ENCODE results near the gene MNAT1.
"Not testable (repeated sequence)": the region's sequence is repeated elsewhere in the genome, so short reads cannot be mapped to it uniquely, and the experiment has no call there.

The MNAT1 gene

DNA sequence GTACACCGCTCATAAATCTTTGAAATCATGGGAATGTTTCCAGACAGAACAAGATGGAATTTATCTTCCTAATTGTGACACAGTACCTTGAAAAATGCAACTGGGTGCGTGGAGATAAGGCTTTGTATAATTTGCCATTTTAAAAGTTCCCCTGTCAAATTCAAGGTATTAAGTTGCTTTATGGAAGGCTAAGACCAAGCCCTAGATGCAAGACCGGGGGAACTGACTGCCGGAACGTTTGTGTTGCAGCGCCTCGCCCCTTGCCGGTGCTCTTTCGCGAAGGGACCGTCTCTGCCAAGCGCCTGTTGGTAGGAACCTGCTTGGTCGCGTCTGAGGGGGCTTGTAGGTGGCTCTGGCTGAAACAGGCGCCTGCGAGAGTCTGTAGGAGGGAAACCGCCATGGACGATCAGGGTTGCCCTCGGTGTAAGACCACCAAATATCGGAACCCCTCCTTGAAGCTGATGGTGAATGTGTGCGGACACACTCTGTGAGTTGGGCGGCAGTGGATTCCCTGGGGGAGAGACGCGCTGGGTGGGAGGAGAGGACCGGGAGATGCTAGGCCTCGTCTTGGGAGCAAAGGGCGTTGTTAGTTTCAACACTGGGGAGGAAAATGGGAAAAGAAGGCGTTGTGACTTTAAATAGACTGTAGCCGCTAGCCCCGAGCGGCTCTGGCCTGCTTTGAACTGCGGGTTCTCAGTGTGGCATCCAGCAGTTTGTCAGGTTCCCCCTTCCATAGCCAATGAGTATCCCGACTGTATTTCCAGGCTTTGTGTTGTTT is at the start of gene MNAT1:
Gene MNAT1, plus strand, starts transcription at position 297 of the 778 bp plus-strand sequence. Its CDS starts 102 bp downstream, at position 399.
- peak; percentile 80 for DNase-seq

DNA sequence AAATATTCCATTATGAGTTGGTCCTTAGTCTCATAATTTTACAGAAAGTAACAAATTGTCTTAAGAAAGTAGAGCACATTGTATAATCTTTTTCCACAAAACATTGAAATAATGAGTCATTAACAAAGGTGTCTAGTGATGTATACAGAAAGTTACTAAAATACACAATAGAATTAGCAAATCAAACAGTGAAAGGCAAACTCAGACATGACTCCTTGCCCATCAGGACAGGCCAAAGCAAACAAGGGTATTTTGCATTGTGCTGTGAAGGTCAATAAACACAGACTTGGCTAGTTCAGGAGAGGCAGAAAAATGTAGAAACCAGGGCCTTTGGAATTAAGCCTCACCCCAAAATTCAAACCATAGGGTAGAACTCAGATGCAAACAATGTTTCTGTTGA is 47.7 kb upstream of the MNAT1 start:
- DNase-seq: no peak

DNA sequence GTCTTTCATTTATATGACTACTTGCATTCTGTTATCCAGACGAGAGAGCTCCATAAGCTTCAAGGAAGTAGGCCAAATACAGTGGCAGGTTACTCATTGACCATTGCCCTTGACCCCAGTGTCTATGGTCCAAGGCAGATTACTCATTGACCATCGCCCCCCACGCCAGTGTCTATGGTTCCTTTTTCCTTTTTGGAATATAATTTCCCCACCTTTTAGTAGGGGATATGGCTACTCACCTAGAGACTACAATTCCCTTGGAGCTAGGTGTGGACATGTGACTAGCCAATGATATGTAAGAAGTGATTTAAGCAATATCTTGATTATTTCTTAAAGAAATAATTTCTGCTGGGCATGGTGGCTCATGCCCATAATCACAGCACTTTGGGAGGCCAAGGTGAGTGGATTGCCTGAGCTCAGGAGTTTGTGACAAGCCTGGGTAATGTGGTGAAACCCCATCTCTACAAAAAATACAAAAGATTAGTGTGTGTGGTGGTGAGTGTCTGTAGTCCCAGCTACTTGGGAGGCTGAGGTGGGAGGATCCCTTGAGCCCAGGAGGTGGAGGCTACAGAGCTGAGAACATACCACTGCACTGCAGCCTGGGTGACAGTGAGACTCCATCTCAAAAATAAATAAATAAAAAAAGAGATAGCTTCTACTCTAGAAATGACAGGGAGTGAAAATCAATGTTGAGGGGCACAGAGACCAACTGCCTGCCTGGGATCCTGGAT is 43.0 kb upstream of the MNAT1 start:
- no peak for DNase-seq

DNA sequence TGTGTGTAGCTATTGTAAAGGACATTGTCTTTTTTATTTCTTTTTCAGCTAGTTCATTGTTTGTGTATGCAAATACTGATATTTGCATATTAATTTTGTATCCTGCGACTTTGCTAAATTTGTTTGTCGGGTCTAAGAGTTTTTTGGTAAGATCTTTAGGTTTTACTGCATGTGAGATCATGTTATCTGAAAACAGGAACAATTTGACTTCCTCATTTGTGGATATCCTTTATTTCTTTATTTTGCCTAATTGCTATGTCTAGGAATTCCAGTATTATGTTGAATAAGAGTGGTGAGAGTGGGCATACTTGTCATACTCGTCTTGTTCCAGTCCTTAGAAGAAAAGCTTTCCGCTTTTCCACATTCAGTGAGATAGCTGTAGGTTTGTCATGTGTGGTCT is 39.2 kb upstream of the MNAT1 start:
- DNase-seq: no peak

DNA sequence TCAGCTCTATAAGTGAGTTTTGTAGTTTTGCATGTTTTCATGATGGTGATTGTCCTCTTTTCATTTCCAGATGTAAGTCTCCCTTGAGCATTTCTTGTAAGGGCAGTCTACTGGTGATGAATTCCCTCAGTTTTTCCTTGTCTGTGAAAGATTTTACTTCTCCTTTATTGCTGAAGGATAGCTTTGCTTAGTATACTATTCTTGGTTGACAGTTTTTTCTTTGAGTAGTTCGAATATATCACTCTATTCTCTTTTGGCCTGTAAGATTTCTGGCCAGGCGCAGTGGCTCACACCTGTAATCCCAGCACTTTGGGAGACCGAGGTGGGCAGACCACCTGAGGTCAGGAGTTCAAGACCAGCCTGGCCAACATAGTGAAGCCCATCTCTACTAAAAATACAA is 34.0 kb upstream of the MNAT1 start:
- DNase-seq: no peak

DNA sequence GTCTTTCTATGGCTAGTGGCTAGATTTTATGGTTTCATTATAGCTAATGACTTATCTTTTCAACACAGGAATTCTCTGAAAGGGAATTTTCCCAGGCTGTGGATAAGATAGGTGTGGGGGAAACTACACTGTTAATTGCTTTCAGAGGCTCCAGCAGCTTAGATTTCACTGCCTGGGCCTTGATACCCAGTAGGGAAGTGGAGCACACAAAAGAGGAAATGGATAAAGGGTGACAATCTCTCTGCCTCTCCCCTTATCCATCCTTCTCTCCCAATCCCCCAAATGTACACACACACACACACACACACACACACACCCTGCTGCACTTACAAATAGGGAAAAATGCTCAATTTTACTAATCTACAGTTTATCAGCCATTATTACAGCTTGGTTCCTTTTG is 29.5 kb upstream of the MNAT1 start:
- no peak for DNase-seq

DNA sequence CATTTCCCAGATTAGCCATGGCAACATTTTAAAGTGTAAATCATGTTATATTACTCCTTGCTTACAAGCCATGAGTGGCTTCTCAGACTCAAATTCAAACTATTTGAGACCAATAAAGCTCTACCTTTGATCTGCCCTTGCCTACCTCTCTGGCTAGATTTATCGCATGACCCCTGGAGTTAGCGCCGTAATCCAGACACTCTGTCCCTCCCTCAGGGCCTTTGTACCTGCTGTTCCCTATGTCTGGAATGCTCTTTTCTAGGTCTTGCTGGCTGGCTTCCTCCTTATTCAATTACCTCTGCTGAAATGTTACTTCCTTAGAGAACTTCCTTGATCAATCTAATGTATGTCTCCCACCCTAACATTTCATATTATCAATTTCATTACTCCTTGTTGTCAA is 26.7 kb upstream of the MNAT1 start:
- no peak for DNase-seq

DNA sequence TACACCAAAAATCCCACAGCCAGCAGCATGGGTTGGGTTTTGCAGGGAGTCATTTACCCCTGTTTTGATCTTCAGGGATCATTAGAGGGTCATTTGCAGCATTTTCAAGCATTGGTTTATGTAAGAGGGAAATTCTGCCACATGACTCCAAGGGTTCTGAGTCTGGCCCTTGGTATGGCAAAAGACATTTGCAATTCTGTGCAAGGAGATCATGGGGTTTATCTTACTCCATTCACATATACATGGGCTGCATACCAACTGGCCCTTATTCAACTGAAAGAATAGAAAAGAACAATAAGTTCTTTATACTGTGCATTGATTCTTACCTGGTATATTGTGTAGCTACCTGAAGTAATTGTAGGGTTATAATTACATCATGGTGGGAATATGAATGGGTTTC is 24.1 kb upstream of the MNAT1 start:
- no peak for DNase-seq

DNA sequence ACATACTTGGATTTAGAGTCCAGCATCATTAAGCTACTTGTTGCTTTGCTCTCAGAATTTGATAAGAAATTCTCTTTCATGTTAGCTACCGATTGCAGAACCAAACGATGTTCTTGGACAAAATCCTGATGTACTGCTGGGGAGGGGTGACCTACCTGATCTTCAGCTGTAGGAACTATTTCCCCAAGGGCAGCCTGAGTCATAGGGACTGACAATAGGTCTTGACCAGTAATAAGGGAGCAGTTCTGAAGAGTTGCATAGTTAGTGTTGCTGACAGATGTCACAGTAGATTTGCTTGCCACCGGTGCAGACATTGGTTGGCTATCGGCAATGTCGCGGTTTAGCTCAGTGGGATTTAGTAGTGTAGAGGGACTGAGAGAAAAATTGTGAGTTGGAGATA is 21.0 kb upstream of the MNAT1 start:
- DNase-seq: no peak

DNA sequence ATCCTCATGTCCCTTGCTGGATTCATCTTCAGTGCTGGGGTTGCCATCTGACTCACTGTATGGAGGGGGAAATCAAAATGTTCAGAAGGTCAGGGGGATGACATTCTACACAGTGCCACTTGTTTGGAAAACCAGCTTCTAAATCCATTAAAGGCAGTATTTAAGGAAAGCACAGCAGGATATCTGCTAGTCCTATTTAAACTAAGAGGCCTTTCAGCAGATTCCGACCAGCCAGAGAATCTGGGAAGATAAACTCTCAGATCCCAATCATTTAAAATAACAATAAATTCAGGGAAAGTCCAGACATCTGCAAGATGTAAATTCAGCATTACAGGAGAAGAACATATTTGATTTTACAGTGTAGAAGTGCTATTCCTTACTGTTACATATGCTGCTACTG is 14.2 kb upstream of the MNAT1 start:
- DNase-seq: no peak

DNA sequence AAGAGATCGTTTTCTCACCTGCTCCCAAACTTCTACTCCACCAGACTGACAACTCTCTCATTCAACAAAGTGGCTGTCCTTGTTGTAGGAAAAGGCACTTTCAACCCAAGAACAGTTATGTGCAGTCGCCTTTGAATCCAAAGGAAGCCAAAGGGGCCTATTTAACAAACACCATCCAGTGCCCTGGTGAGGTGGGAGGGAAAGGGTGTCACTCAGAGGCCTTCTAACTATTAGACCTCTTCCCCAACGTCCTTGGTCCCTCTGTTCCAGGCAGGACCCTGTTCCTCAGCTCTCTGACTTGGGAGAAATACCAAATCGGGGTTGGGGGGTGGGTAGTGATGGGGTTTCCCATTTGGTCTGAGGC is 13.6 kb upstream of the MNAT1 start:
- no peak for DNase-seq

DNA sequence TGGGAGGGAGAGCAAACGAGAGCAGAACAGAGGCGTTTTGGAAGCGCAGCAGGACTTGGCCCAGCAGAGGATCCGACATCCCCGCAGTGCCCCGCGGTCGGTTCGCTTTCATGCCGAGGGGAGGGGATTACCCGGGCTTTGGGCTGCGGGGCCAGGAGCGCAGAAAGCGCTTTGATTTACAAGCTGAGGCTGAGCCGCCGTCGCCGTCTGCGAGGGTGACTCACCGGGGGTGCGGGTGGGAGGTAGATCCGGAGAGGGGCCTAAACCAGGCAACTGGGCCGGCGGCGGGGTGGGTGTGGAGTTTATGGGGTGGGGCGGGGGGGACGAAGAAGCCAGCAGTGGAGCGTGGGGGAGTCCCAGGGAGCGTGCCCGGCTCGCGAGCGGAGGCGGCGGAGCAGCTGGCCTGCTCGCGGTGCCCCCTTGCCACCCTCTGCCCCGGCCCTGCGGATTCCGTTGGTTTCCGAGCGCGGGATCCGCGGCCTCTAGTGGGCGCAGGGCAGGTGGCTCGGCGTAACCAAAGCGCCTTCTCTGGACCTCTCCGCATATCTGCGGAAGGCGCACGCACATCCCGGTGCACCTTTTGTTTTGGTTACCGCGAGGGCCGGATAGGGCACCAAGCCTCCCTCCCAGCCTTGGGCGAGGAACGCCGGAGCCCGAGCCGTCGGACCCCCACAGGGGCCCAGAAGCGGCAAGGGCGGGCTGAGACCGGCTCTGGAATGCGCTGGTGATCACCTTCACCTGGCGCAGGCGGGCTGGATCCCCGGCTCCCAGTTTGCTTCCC is 13.0 kb upstream of the MNAT1 start:
- peak; percentile 69 for DNase-seq

DNA sequence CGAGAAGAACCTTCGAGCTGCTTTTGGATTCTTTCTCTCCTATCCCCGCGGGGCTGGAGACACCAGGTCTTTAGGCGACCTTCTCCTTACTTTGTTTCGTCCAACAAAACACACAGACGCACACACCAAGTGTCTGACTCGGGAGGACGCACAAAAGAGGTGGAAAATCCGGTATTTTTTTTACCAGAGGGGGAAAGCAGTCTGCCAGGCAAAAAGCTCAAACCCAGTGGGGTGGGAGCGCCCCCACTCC is 12.5 kb upstream of the MNAT1 start:
- DNase-seq: no peak

DNA sequence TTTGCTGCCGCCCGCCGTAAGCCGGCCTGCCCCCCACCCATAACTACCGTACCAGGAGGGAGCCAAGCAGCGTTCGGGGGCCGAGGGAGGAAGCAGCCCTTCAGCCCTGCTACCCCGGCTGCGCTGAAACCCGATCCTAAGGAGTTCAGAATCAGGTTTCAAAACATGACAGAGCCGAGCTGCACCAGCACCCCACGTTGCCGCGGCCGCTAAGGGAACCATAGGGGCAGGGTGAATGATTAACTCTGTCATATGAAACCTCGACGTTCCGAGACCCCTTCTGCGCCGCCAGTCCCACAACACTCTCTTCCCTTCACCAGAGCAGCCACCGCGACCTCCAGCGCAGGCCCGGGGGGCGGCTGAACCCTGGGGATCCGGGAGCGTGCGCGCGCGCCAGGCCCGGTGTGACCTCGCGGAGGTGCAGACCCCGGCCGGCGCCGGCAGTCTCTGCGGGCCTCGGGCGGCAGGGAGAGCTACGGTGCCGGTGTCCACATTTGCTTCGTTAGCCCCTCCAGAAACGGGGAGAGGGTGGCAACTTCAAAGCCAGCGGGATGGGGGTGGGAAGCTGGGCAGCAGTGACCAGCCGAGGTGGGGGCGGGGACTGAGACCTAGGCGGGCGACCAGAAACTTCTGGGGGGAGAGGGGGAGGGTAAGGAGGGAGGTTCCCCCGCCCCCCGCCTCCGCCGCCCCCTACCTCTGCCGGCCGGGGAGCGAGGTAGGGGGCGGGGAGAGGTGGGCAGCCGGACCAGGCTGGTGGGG is 12.0 kb upstream of the MNAT1 start:
- peak; percentile 22 for DNase-seq

DNA sequence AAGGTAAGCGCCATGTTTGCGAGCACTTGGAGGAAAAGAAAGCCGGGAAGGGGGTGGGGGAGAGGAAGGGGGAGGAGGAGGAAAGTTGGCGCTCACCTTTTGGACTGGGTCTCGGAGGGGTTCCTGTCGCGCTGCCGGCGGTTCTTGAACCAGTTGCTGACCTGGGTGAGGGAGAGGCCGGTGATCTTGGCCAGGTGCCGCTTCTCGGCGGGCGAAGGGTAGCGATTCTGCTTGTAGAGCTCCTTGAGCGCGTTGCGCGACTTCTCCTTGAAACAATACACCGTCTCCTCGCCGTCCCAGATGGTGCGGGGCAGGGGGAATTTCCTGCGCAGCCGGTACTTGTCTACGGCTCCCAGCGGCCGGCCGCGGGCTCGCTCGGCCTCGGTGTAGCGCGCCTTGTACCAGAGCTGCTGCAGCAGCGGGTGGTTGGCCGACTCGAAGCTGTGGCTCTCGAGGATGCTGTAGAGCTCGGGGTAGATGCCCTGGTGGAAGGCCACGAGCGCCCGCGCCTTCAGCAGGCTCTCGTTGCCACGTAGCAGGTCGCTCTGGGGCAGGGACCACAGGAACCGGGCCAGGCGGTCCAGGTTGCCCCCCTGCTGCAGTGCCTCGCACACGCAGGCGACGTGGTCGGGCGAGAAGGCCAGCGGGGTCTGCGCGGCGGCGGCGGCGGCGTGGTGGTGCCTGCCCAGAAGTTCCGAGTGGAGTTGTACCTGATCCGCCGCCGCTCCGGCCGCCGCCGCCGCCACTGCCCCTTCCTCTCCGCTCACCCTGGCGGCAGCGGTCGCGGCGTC is 11.2 kb upstream of the MNAT1 start:
- peak; percentile 37 for DNase-seq

DNA sequence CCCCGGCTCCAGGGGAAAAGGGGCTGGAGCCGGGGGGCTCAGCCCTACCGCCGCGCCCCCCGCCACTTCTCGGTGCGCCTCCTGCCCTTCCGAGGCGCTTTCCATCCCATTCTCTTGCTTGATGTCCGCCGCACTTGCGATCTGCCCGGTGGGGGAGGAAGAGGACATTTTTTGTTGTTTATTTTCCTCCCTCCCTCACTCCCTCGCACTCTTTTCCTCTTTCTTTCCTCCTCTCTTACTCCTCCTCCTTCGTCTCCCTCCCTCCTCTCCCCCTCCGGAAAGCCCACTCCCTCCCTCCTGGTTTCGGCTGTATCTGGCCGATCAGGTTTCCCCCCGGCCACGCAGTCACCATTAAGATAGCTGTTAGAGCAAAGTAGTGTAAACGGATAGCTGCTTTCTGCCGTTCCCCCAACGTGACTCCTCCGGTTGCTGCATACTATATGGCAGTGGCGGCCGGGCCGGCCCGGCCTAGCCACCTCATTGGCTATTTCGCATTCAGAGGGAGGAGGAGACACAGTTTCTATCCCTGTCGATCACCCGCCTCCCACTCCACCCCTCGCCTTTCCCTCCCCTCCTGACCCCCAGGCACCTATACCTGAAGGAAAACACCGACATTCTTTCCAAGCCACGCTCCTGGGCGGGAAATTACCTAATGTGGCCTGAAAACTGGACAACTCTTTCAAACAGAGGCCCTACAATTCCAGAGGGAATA is 10.5 kb upstream of the MNAT1 start, which contains the start of gene SIX4:
Gene SIX4, minus strand, starts transcription at position 445 of the 712 bp plus-strand sequence. Its CDS starts 277 bp downstream, at position 168.
- DNase-seq: peak; percentile 20

DNA sequence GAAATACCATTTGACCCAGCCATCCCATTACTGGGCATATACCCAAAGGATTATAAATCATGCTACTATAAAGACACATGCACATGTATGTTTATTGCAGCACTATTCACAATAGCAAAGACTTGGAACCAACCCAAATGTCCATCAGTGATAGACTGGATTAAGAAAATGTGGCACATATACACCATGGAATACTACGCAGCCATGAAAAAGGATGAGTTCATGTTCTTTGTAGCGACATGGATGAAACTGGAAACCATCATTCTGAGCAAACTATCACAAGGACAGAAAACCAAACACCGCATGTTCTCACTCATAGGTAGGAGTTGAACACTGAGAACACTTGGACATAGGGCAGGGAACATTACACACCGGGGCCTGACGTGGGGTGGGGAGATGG is 3.3 kb upstream of the MNAT1 start:
- not testable (repeated sequence) for DNase-seq

DNA sequence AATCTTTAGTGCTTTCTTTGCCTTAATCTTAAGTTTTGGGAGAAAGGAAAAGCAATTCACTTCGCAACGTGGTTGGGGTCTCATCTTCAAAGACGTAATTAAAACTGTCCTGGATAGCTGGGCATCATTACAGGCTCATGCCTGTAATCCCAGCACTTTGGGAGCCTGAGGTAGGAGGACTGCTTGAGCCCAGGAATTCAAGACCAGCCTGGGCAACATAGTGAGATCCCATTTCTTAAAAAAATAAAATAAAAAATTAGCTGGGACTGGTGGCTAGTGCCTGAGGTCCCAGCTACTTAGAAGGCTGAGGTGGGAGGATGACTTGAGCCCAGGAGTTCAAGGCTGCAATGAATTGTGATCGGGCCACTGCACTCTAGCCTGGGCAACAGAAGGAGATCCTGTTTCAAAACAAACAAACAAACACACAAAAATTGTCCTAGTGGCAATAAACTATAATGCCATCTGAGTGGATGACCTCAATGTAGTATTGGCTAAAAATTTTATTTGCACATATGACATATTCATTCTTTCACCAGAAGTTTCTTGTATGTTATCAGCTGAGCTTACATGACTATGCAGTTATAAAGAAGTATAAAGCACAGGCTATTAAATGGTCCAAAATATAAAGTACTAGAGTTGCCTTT is 1.6 kb upstream of the MNAT1 start:
- no peak for DNase-seq

DNA sequence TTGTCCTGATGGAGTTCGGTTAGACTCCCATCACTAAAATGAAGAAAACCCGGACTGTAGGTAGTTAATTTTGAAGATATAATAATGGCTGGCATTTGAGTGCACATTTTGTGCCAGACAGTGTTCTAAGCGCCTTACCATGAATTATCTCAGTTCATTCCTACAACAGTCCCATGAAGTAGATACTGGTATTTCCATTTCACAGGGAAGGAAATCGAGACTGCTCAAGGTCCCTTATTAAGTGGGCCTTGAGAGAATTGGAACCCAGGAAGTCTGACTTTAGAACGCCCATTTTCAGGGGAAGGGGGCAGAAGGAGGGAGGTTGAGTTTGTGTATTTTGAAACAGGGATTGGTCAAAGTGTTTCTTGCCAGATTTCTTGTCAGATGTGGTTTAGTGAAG is 855 bp downstream of the MNAT1 start:
- no peak for DNase-seq

DNA sequence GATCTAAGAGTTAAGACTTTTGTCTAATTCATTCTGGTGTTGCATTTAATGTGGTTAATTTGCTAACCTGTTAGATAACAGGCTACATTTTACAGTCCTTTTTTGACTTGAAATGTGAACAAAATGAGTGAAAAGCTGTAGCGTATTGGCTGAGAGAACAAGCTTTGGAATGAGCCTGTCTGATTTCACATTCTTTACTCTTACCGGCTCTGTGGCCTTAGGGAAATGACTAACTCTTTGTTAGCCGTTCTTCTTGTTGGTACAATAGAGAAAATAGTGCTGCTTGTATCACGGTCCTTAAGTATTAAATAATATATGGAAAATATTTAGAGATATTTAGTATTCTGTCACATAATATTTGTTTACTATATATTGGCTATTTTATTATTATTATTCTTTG is 1.9 kb downstream of the MNAT1 start:
- DNase-seq: no peak

DNA sequence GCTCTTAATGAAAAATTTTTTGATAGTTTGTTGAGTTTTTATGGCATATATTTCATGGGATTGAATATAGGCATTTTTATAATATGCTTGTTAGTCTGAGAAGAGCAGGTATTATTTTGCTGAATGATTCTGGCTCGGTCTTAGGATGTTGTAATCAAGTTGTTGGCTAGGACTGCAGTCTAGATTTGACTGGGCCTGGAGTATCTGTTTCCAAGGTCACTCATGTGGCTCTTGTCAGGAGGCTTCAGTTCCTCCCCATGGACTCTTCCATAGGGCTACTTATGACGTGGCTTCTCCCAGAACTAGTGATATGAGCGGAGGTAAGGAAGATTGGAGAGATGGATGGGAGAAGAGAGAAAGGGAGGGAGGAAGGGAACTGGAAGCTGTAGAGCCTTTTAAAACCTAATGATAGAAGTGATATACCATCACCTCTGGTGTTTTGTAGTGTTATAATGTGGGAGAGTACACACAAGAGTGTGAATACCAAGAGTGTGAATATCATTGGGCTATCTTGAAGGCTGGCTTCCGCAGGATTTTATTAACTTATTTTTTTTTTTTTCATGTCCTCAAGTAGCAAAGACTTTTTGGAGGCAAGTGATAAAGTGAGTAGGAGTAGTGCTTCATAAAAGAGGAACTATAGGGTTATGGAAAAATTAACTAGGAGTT is 4.4 kb downstream of the MNAT1 start:
- no peak for DNase-seq
